Stimulated activated CD4-positive, alpha-beta T cell treated with anti-CD3 and anti-CD28 coated beads, Interleukin-4, amount 100 ng/mL, for 1 hour (primary cell): ENCODE data around the gene DYNLT2.

Experiments used
- DNase-seq: peaks from one replicate; pipeline ENCODE4 v3.0.0-alpha.2; 2020

Gene DYNLT2

DNA sequence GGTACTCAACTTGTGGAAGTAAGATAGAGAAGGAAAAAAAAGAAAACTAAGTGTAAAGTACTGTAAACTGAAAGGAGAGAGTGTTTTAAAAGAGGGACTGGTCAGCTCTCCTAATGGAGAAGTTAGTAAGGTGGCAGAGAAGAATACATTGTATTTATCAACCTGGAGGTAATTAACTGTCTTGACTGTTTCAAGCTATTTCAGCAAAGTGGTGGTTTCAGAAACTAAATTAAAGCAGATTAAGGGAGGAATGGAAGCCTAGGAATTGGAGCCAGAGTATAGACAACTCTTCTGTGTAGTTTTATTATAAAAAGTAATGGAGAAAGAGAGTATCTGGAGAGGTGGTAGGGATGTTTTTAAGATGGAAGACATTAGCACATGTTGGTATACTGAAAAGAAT is 24.4 kb downstream of the DYNLT2 start:
- no peak for DNase-seq

DNA sequence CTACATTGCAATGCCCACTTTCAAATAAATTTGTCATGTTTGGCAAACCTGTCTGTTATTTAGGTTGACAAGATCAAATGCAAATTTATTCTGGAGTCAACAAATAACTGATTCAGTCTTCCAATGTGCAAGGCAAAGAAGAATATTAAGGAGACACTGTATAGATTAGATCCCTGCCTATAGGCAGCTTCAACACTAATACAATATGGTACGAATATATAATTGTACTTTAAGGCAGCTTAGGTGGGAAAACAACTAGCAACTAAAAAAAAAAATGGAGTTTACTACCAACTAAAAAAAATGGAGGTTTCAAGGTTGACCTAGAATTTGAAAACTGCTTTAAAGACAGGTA is 25.3 kb downstream of the DYNLT2 start:
- DNase-seq = no peak

DNA sequence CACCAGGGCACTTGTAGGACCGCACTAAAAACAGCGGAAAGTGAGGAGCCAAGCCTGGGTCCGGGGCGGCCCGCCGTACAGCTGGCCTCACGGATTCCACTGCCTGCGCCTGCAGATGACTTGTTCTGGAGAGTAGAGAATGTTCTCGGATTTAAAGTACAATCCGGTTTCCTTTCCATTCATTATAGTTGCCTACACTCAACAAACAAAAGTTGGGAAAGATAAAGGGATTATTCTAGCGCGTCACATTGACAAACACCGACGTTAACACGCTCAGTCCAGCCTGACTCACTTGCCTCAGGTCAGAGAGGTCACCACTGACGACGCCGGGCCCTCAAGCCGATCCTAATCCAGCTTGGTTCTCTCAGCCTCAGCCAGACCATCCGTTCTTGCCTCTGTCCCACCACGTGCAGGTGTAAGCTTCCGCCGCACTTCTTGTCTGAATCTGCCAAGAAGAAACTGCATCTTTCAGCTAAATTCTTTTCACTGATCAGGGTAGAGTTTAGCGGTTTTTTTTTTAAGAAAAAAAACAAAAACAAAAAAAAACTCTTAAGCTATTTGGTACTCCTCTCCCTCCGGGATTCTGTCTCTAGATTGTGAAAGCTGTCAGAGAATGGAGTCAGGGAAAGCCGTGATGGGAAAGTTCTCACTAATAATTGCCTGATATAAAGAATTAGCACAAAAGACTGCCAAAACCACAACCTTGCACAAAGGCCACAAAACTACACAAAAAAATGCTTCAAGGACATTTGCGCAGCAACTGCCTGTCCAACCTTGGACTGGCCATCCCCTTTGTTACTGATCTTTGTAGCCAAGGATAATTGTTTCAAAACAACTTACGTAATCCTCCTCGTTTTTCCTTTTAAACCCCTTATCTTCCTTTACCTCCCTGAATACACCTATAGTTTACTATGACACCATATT is 26.0 kb downstream of the DYNLT2 start:
- DNase-seq = peak; percentile 17

DNA sequence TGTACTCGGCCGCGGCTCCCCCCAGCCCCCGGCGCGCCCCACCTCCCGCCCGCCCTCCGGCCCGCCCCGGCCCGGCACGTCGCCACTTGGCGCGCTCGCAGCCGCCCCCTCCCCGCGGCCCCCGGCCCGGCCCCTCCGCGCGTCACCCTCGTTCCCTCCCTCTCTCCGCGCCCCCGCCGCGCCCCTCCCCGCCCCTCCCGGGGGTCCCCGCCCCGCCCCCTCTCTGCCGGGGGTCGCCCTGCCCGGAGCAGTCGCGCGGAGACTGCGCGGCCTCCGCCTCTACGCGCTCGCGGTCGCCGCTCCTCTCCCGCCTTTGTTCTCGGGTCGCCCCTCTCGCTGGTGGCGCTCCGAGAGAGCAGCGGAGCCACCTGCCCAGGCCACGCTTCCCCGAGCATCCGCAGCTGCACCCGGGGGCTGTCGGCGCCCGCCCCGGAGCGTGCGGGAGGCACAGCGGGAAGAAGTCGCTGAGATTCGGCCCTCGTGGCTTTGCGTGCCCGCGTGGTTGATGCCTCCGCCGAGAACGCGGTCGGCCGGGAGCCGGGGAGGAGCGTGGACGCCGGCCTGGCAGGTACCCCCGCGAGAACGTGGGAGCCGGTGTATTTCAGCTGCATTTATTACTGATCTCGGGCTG is 26.8 kb downstream of the DYNLT2 start, which contains the start of gene PHF10:
Gene PHF10, minus strand, starts transcription at position 7 of the 631 bp plus-strand sequence. CDS start 569 bp downstream, outside the sequence.
- DNase-seq = peak; percentile 80

DNA sequence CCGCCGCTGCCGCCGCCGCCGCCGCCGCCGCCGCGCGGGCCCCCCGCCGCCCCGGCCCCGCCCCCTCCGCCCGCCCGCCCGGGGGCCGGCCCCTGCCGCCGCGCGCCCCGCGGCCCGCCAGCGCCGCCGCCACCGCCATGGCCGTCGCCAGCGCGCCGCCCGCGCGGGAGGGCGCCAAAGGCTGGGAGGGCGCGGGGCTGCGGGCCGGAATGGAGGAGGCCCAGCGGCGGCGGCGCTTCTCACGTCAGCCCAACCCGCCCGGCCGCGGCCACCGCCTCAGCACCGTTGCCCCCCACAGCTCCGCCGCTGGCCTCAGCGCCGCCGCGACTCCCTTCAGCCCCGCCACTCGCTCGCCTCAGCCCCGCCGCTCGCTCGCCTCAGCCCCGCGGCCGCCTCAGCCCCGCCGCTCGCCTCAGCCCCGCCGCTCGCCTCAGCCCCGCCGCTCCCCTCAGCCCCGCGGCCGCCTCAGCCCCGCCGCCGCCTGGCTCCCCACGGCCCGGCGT is 27.3 kb downstream of the DYNLT2 start:
- DNase-seq = peak; percentile 47

DNA sequence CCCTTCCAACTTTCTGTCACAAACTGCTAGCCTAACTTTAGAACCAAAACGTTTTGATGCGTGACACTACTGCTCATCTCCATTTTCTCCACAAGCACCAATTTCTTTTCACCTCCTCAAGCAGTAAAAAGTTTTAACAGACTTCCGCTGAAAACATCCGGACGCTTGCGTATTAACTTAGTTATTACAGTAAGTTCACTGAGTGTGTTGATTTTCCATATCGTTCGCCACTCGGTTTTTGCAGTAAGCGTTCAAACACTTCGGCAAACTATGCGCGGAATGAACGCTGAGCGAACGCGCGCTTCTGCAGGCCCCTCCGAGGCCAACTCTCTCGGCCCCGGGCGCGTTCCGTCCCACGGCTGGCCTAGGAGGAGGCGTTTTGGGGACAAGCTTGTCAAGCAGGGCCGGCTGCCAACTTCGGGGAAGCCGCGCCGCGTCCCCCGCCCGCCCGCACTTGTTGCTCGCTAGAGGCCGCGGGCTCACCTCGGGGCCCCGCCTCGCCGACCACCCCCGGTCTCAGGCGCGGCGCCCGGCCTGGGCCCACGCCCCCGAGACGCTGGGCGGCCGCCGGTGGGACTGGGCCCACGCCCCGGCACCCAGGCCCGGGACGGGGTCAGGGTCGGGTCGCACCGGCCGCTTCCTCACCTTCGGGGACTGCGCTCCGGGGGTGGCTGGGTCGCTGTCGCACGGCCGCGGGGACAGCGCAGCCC is 28.0 kb downstream of the DYNLT2 start:
- peak; percentile 66 for DNase-seq

DNA sequence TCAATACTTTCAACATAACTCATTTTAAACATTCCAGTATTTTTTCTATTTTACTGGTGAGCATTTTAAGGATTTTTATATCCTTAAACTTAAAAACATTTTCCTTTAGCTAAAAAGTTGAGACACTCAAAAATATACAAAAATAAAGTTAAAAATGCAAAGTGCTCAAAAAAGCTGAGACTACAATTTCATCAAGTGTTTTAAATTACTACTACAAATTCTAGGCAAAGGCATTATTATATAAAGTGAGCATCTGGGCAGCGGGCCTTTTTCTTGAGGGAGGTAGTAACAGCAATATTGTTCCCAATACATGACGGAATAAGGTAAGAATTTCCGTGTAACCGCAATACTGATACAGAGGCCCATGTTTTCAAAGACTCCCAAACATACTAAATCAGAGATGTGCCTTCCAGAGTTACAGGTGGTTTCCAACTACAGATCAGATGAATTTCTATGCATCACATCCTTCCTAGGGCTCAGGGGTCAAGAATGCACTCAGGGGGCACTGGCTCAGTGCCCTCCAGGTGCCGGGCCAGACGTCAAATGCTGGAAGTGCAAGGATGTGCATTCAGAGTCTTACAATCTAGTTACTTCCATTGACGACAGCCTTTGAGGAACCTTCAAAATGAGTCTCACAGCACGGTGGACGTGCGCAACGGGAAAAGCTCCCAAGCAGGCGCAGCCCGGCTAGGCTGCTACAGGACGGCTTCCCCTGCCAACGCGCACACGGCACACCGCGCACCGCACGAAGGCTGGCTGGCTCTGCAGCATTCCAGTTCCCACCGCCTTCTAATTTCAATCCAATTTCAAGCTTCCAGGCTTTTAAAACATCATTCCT is 28.8 kb downstream of the DYNLT2 start:
- DNase-seq = peak; percentile 34

DNA sequence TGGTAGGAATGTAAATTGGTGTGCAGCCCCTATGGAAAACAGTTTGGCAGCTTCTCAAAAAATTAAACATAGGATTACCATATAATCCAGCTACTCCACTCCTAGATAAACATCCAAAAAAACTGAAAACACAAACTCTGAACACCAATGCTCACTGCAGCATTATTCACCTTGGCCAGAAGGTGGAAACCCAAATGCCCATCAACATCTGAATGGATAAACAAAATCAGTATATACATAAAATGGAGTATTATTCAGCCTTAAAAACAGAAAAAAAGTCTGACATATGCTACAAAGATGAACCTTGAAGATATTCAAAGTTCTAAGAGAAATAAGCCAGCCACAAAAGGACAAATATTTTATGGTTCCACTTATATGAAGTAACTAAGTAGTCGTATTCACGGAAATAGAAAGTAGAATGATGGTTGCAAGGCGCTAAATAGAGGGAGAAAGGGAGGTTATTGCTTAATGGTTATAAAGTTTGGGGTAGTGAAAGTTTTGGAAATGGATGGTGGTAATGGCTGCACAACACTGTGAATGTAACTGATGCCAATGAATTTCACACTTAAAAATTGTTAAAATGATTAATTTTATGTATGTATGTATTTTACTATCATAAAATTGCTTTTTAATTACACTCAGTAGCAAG is 31.0 kb downstream of the DYNLT2 start:
- no peak for DNase-seq

DNA sequence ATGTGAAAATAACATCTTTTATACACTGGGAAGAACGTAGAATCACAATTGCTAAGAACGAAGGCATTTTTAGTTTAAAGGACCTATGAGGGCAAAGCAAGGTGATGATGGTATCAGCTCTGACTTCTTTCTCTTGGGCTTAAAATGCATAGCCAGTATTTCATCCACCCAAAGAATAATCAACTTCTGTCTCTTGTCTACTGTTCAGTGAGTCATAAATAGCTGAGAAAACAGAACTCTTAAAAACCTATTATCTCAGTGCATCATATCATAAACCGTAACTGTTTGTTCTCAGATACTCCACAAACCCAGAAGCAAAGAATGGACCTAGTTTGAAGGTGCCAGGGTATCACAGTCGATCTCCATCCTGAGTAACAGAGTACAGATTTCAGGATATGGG is 32.3 kb downstream of the DYNLT2 start:
- DNase-seq = no peak

DNA sequence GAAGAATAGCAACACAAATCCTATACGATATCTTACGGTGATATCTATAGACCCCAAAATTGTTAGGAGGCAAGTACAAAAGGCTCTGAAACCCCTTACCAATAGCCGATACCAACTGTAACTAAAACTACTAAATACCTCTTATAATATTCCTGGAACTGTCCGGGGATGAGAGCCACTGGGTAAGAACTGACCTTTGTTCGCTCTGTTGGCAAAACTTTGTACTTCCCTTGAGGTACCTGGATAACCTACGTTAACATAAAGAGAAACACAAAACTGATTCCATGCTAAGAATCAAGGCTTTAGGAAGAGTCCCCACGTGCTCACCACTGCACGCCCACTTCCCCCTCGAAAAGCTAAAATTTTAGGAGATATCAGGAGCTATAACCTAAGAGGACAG is 36.8 kb downstream of the DYNLT2 start:
- no peak for DNase-seq

DNA sequence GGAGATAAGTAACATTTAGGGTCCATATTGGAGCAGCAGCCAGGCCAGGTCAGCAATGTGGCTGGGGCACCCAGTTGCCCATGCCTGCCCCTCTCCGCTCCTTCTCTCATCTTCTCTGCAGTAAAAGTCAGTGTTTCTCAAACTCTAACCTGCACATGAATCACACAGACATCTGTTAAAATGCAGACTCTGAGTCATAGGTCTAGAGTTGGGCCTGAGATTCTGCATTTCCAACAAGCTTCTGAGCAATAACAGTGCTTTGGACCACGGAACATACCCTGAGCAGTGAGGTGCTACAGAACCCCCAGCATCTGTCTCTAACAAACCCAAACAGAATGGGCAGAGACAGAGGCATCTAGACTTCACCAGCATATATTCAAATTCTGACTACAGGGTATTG is 37.2 kb downstream of the DYNLT2 start:
- no peak for DNase-seq

DNA sequence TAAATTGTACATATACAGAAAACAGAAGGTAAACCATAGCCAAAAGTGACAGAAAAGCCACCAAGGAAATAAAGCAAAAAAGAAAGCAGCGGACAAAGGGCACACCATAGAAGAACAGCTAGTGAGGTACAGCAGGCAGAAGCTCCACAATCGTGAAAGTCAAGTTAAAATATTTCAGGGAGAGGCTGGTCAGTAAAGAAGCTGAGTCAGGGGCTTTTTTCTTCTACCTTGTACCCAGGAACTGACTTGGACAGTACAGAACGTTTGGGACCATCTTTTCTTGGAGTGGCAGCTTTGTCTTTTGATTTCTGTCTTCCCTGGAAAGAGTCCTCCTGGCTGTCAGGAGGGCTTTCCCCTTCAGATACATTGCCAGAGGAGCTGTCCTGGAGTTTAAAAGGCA is 41.4 kb downstream of the DYNLT2 start:
- DNase-seq = no peak

DNA sequence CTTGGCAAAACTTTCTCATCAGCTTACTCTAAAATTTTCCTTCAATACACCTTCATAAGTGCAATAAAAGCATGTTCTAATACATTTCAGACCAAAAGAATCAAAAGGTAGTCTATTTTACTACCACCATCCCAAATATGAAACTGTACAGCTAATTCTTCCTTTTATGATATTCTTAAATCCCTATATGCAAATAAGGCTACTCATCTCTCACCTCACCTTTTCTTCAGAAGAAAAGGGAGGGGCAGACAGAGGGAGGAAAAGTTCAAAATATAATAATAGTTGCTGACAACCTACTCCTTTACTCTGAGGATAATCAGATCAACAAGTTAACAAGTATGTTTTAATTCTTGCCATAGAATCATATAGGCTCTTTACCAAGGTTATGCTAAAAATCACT is 42.1 kb downstream of the DYNLT2 start:
- DNase-seq = no peak

DNA sequence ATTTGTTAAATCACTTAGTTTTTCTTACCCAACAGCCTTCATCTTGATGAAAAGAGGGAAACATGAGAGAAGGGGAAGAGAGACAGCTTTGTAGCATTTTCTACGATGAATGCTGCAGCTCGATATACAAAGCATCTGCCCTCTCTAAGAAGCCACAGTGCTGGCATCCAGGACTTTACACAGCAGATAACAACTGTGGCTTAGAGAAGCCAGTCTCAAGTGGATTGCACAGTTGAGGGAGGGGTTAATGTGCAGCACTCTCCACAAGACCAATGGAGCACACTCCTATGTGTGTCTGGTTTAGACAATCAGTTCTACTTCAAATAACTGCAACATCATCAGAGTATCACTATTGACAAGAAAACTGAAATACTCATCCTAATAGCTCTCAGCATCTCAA is 43.6 kb downstream of the DYNLT2 start:
- no peak for DNase-seq

DNA sequence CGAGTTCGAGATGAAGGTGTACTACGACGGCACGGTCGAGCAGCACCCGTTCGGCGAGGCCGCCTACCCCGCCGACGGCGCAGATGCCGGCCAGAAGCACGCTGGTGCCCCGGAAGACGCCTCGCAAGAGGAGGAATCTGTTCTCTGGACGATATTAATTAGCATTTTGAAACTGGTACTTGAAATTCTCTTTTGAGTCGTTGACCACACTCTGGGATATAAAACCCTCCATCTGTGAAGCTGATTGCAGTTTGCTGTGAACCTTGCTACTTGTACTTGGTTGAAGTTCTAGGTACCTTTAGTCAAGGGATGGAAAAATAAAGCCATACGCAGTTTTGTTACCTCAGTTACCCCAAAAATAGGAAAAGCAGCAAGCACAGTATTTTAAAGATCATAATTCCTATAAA is 48.5 kb downstream of the DYNLT2 start:
- peak; percentile 33 for DNase-seq

DNA sequence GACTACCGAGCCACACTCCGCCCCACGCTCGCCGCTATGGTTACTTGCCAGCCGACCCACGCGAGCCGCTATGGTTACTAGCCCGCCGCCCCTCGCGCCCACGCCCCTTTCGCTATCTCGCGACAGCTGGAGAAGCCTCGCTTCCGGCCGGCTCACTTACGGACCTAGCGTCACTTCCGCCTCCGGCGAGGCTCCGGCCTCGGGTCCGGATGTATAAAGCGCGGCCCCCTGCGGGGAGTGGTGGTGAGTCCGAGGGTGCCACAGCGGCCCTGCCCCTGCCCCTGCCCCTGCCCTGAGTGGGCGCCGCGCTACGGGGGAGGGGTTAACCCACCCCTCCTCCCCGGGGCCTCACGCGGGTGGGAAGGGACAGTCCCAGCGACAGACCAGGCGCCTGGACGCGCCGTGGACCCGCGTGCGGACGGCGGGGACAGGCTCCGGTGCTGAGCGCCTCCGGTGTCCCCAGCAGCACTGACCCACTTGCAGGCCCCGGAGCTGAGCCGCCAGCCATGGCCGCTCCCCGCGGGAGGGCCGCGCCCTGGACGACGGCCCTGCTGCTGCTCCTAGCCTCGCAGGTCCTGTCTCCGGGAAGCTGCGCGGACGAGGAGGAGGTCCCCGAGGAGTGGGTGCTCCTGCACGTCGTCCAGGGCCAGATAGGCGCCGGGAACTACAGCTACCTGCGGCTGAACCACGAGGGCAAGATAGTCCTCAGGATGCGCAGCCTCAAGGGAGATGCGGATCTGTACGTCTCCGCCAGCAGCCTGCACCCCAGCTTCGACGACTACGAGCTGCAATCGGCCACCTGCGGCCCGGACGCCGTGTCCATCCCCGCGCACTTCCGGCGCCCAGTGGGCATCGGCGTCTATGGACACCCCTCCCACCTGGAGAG is 49.2 kb downstream of the DYNLT2 start, which contains the start of the genes C6orf120 and WDR27:
Gene C6orf120, plus strand, starts transcription at position 173 of the 886 bp plus-strand sequence. Its CDS starts 334 bp downstream, at position 507.
Gene WDR27, minus strand, starts transcription at position 76 of the 886 bp plus-strand sequence. CDS start 13,024 bp downstream, outside the sequence.
- peak; percentile 99 for DNase-seq

DNA sequence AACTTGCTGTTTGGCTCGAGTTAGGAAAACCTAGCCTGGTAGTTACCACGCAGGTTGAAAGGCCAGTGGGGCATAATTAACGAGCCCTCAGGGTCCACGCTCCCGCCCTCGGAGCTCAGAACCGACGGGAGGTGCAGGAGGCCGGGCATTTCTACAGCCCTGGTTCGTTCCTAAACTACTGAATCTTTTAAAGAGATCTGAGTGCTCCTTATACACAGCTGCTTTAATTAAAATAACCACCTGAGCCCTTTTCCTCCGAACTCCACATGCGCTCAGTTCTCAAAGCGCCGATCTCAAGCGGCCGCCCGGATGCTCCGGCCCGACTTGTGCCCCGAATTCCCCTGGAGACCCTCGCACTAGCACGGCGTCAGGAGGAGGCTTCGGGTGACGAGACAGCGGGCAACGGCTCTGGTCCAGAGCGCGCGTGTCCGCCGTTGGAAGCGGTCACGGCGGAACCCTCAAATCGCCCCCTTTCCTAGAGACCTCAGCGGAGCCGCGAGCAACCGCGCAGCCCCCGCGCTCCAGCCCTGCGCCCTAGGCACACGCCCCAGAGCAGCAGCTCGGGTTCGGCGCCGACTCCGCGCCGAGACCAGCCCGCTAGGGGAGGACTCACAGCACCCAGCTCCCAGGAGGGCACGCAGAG is 49.9 kb downstream of the DYNLT2 start:
- DNase-seq = no peak

DNA sequence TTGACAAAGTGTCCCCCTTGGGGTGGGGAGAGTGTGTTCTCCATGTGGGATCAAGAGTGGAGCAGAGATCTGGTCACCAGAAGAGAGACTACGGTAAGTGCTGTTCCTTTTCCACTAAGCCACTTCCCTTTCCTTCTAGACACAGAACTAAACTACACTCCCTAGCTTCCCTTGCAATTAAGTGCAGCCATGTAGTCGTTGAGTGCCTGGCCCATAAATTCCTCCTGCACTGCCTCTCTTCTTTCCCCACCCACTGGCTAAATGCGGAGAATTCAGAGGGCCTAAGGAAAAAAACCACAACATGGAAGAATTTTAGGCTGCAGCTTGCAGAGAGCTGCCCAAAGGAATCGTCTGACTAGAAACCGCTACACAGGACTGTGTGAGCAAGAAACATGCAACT is 51.1 kb downstream of the DYNLT2 start:
- no peak for DNase-seq

DNA sequence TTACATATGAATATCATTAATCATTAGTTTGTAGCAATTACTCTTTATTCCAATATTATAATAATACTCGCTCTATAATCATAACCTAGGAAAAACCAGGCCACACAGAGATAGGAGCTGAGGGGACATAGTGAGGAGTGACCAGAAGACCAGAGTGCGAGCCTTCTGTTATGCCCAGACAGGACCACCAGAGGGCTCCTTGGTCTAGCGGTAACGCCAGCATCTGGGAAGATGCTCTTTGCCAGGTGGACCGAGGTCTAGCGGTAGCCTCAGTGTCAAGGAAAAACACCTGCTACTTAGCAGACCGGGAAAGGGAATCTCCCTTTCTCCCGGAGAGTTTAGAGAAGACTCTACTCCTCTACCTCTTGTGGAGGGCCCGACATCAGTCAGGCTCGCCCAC is 54.3 kb downstream of the DYNLT2 start:
- DNase-seq = peak; percentile 8

DNA sequence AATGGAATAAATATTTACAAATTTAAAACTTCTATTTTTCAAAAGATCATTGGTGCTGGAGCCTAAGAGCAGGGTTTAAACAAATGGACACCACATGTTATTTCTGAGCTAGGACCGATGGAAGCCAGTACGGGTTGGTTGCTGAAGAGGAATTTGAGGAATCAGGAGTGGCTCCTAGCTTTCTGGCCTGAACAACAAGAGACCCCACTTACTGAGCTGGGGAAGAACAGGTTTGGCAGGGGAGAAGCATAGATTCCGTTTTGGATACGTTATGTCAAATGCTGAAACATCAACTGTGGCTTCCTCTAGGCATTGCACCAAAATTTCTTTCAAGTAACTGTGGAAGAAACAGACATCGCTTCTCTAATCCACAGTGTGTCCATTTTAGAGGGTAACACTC is 56.2 kb downstream of the DYNLT2 start:
- no peak for DNase-seq
